PC-3 (cell line): ENCODE data around the gene MVK. TPM values are rescaled to one million over a fixed set of nuclear protein-coding genes. Genes with fewer than 3 reads are reported as not detected.

Experiments used
- ATAC-seq: fragments of 200-7000 bp; cut with Tn5 transposase; 2 replicates; pipeline ENCODE4 v1.9.1; 2020; ENCODE audit warnings: mild to moderate bottlenecking, moderate library complexity
- BruUV-seq: library from RNA; stranded (reverse); fragments of 400-500 nt; replicated peaks from 2 replicates; lab custom pipeline; 2021; lab: Mats Ljungman, UMichigan
- CTCF ChIA-PET: fragments of 300-600 bp; sonication (Branson Sonifier 250); formaldehyde crosslinking; loops from one replicate; lab custom pipeline; 2022; ENCODE audit warnings: antibody characterized with exemption; lab: Charles Lee
- POLR2A ChIA-PET: fragments of 300-600 bp; sonication (Branson Sonifier 250); formaldehyde crosslinking; loops from one replicate; lab custom pipeline; 2022; ENCODE audit warnings: antibody characterized with exemption; ENCODE audit not compliant: unreplicated experiment; lab: Charles Lee
- DNase-seq: peaks from one replicate; pipeline ENCODE4 v3.0.0-alpha.2; 2015
- H2AFZ ChIP-seq: fragments of 300-600 bp; sonication (generic); 2 replicates; pipeline ENCODE4 v1.6.0; 2016; ENCODE audit warnings: antibody characterized with exemption, low read length
- H3F3A ChIP-seq: fragments of 300-600 bp; sonication (generic); one replicate; pipeline ENCODE4 v1.6.0; 2017; ENCODE audit warnings: antibody characterized with exemption, low read length, control low read depth, mild to moderate bottlenecking; ENCODE audit not compliant: unreplicated experiment
- H3K27ac ChIP-seq: fragments of 300-600 bp; sonication (generic); 2 replicates; pipeline ENCODE4 v1.5.1; 2016; ENCODE audit warnings: mild to moderate bottlenecking, low read length
- H3K27me3 ChIP-seq: fragments of 300-600 bp; sonication (generic); 2 replicates; pipeline ENCODE4 v1.6.1; 2016; ENCODE audit warnings: low read length, mixed read lengths
- H3K36me3 ChIP-seq: fragments of 300-600 bp; sonication (generic); 2 replicates; pipeline ENCODE4 v1.6.1; 2016; ENCODE audit warnings: low read depth, mixed run types, low read length, mixed read lengths
- H3K4me1 ChIP-seq: fragments of 300-600 bp; sonication (generic); 2 replicates; pipeline ENCODE4 v1.5.1; 2016; ENCODE audit warnings: low read length; ENCODE audit not compliant: insufficient read depth
- H3K4me2 ChIP-seq: fragments of 300-600 bp; sonication (generic); 2 replicates; pipeline ENCODE4 v1.6.0; 2016; ENCODE audit warnings: low read length
- H3K4me3 ChIP-seq: fragments of 300-600 bp; sonication (generic); 2 replicates; pipeline ENCODE4 v1.5.1; 2016; ENCODE audit warnings: mild to moderate bottlenecking, low read length, mixed read lengths
- H3K79me2 ChIP-seq: fragments of 300-600 bp; sonication (generic); 2 replicates; pipeline ENCODE4 v1.6.1; 2017; ENCODE audit warnings: low read length, mixed read lengths
- H3K9ac ChIP-seq: fragments of 300-600 bp; sonication (generic); 2 replicates; pipeline ENCODE4 v1.6.0; 2016; ENCODE audit warnings: mild to moderate bottlenecking, low read length
- H3K9me2 ChIP-seq: fragments of 300-600 bp; sonication (generic); replicated peaks from 2 replicates; pipeline ENCODE4 v1.6.1; 2016; ENCODE audit warnings: mixed run types, low read length, mixed read lengths
- H3K9me3 ChIP-seq: fragments of 300-600 bp; sonication (generic); 2 replicates; pipeline ENCODE4 v1.6.1; 2016; ENCODE audit warnings: low read length, mixed read lengths
- H4K20me1 ChIP-seq: fragments of 300-600 bp; sonication (generic); 2 replicates; pipeline ENCODE4 v1.6.1; 2016; ENCODE audit warnings: low read length, mixed read lengths
- EZH2 ChIP-seq: fragments of 300-600 bp; sonication (generic); IDR thresholded peaks from one replicate; pipeline ENCODE4 v1.6.1; 2017; ENCODE audit warnings: antibody characterized with exemption, mild to moderate bottlenecking, low read length; ENCODE audit not compliant: unreplicated experiment
- EZH2phosphoT487 ChIP-seq: fragments of 300-600 bp; sonication (generic); IDR thresholded peaks from 2 replicates; pipeline ENCODE4 v1.6.1; 2018; ENCODE audit warnings: mild to moderate bottlenecking, antibody characterized with exemption, low read length, borderline replicate concordance
- intact Hi-C: fragments of 100-400 bp; cut with micrococcal nuclease; formaldehyde crosslinking; loops from 2 replicates; pipeline ENCODE4 v1.9.0; 2023
- total RNA-seq: library from RNA; depleted of rRNA; stranded (reverse); fragments of >200 nt; gene quantifications from 2 replicates; pipeline ENCODE4 v1.2.3, GENCODE V29; 2014
- TF ChIP-seq, protein P1 (sequence below): fragments of 300-600 bp; sonication (generic); conservative IDR thresholded peaks from 2 replicates; pipeline ENCODE4 v1.5.1; 2017; ENCODE audit warnings: antibody characterized with exemption, low read depth, mild to moderate bottlenecking, low read length

The MVK gene
- total RNA-seq, 1 experiment from 2014 or later: 47.8 TPM

- no peak for DNase-seq
- no peaks in the 10 kb centered on the region for H3F3A ChIP-seq
- H3K9me2 ChIP-seq: no peaks in the 10 kb centered on the region
- no peak overlapping the region for H3K4me3 ChIP-seq
- no TSS peak for BruUV-seq
- no peak overlapping the region for H3K4me2 ChIP-seq
- H3K9ac ChIP-seq: no peak overlapping the region
- H3K27ac ChIP-seq: no peak overlapping the region
- intact Hi-C loops: no loop called here
- CTCF ChIA-PET: no interaction called here
- POLR2A ChIA-PET: no interaction called here
- no peaks in the 10 kb centered on the region for H3K27me3 ChIP-seq
- H3K9me3 ChIP-seq: no peaks in the 10 kb centered on the region
- H2AFZ ChIP-seq: no peak overlapping the region
- H3K4me1 ChIP-seq: no peaks in the 10 kb centered on the region
- H3K79me2 ChIP-seq: no peaks in the 10 kb centered on the region
- peaks cover 12% of the 10 kb centered on the region; the same call in 1 of the 2 replicates for H3K36me3 ChIP-seq
- TF ChIP-seq, protein P1, sequence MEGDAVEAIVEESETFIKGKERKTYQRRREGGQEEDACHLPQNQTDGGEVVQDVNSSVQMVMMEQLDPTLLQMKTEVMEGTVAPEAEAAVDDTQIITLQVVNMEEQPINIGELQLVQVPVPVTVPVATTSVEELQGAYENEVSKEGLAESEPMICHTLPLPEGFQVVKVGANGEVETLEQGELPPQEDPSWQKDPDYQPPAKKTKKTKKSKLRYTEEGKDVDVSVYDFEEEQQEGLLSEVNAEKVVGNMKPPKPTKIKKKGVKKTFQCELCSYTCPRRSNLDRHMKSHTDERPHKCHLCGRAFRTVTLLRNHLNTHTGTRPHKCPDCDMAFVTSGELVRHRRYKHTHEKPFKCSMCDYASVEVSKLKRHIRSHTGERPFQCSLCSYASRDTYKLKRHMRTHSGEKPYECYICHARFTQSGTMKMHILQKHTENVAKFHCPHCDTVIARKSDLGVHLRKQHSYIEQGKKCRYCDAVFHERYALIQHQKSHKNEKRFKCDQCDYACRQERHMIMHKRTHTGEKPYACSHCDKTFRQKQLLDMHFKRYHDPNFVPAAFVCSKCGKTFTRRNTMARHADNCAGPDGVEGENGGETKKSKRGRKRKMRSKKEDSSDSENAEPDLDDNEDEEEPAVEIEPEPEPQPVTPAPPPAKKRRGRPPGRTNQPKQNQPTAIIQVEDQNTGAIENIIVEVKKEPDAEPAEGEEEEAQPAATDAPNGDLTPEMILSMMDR: no peak
- no peak for TF ChIP-seq EZH2phosphoT487
- TF ChIP-seq EZH2: no peak
- H4K20me1 ChIP-seq: no peaks in the 10 kb centered on the region
- ATAC-seq: no peak
Observed at GRCh38 chr12:109525279-109525585, 48.4 kb upstream of the MVK start.

DNA sequence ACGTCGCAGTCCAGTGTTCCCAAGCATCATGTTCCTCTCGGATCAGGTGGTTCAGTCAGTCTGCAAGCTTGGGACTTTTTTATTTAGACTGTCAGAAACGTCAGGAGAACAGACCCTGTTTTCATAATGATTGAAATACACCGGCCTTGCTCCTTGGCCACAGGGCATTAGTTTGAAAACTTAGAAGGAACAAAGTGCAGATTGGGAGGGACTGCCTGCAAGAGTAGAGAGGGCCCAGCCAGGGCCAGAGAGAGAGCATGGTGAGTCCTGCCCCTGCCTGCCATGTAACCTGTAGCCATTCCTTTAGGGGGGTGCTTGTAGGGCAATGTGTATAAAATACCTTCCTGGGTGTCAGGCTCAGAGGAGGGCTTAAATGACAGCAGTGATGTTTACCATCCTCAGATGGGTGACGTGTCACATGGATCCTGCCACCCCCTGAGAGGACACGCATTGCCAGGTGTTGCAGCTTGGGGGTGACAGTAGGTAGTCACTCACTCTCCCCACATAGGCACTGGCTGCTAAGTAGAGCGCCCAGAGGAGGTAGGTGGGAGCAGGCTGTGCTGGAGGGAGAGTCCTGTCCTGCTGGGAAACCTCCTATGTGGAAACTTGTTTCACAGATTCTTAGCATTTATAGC lies 46.0 kb upstream of the MVK start:
- Histone ChIP-seq H3K27ac (no peak overlapping the region), H3K4me1 (no peaks in the 10 kb centered on the region), H2AFZ (no peak overlapping the region), H3K4me2 (no peak overlapping the region), H3F3A (no peaks in the 10 kb centered on the region), H3K36me3 (peaks cover 8% of the 10 kb centered on the region; the same call in 1 of the 2 replicates), H3K9ac (no peak overlapping the region), H3K27me3 (no peaks in the 10 kb centered on the region), H3K79me2 (no peaks in the 10 kb centered on the region), H4K20me1 (no peaks in the 10 kb centered on the region), H3K9me2 (no peaks in the 10 kb centered on the region), H3K4me3 (no peak overlapping the region), H3K9me3 (no peaks in the 10 kb centered on the region)
- CTCF ChIA-PET: no interaction called here
- no peak for DNase-seq
- TF ChIP-seq EZH2phosphoT487 (no peak), EZH2 (no peak)
- TF ChIP-seq, protein P1: no peak
- intact Hi-C loops: no loop called here
- BruUV-seq: no TSS peak
- POLR2A ChIA-PET: no interaction called here
- ATAC-seq: no peak

GRCh38 chr12:109529691-109530640 lies 43.6 kb upstream of the MVK start:
- no peak for DNase-seq
- no peaks in the 10 kb centered on the region for H3F3A ChIP-seq
- no peak overlapping the region for H2AFZ ChIP-seq
- intact Hi-C loops: no loop called here
- no TSS peak for BruUV-seq
- ChIA-PET CTCF (no interaction called here), POLR2A (no interaction called here)
- no peak overlapping the region for H3K9ac ChIP-seq
- H3K79me2 ChIP-seq: no peaks in the 10 kb centered on the region
- H3K27me3 ChIP-seq: no peaks in the 10 kb centered on the region
- H4K20me1 ChIP-seq: no peaks in the 10 kb centered on the region
- TF ChIP-seq EZH2phosphoT487: no peak
- TF ChIP-seq, protein P1: no peak
- TF ChIP-seq EZH2: no peak
- H3K36me3 ChIP-seq: peaks cover 8% of the 10 kb centered on the region; the same call in 1 of the 2 replicates
- H3K4me1 ChIP-seq: no peaks in the 10 kb centered on the region
- ATAC-seq: no peak
- H3K4me2 ChIP-seq: no peak overlapping the region
- H3K27ac ChIP-seq: no peak overlapping the region
- H3K9me3 ChIP-seq: no peaks in the 10 kb centered on the region
- H3K4me3 ChIP-seq: no peak overlapping the region
- H3K9me2 ChIP-seq: no peaks in the 10 kb centered on the region
